Stimulated activated CD4-positive, alpha-beta T cell treated with anti-CD3 and anti-CD28 coated beads, Interleukin-2, amount 100 ng/mL, for 24 hours (primary cell): ENCODE results near the gene GPR148.
A peak's percentile ranks its signal among the peaks of the same experiment; 100 is the strongest.
"Not testable (repeated sequence)": the region's sequence is repeated elsewhere in the genome, so short reads cannot be mapped to it uniquely, and the experiment has no call there.

Source experiments
- DNase-seq, 2 donors: peaks; one replicate each; pipeline ENCODE4 v3.0.0-alpha.2; 2020

Gene GPR148, protein sequence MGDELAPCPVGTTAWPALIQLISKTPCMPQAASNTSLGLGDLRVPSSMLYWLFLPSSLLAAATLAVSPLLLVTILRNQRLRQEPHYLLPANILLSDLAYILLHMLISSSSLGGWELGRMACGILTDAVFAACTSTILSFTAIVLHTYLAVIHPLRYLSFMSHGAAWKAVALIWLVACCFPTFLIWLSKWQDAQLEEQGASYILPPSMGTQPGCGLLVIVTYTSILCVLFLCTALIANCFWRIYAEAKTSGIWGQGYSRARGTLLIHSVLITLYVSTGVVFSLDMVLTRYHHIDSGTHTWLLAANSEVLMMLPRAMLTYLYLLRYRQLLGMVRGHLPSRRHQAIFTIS

DNA sequence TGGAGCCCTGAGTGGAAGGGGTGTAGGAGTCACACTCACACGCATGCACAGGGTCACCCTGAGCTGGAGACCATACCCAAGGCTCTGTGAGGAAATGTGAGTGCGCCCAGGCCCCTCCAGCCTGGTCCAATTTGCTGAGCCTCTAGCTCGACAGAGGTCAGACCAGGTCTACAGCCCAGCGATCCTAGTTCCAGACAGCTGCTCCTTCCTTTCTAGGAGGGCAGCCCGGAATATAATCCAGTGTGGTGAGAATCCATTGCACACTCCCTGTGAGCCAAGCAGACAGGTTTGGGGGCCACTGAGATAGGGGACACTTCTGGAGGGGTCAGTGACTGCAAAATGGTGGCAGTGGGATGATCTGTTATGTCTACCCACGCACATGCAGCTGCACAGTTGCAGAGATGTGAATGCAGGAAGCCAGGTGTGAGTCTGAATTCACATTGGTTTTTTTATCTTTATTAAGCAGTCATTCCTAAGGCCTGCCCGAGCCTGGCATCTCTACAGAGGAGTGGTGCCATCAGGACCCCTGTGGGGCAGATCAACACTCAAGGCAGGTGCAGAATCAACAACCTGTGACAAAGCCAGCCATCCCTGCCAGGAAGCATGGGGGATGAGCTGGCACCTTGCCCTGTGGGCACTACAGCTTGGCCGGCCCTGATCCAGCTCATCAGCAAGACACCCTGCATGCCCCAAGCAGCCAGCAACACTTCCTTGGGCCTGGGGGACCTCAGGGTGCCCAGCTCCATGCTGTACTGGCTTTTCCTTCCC lies at the start of gene GPR148:
TSS of gene GPR148 (plus strand) at position 522 of the 768 bp plus-strand sequence. CDS start at position 604, 82 bp downstream.
- no peak for DNase-seq

- DNase-seq, result not testable (repeated sequence)
Observed at GRCh38 chr2:130692041-130692770, 36.7 kb upstream of the GPR148 start.

DNA sequence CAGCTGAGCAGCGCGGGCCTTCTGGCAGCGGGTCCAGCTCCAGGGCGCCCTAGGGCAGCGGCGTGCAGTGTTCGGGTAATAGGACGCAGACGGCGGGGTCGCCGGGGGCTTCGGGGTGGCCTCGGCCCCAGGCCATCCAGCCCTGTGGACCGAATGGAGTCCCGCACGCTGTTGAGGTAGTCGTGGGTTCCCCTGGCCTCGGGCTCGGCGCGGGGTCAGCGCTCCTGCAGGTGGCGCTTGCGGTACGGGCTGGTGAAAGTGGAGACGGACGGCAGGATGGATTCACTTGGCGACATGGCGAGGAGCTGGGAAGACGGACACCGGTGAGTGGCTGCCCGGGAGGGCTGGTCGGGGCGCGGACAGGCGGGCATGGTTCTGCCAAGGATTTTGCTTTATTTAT lies 35.4 kb upstream of the GPR148 start:
- peak in 1 of 2 donors; percentile 46 for DNase-seq

GRCh38 chr2:130703250-130703649 lies 25.6 kb upstream of the GPR148 start:
- DNase-seq, result not testable (repeated sequence)

DNA sequence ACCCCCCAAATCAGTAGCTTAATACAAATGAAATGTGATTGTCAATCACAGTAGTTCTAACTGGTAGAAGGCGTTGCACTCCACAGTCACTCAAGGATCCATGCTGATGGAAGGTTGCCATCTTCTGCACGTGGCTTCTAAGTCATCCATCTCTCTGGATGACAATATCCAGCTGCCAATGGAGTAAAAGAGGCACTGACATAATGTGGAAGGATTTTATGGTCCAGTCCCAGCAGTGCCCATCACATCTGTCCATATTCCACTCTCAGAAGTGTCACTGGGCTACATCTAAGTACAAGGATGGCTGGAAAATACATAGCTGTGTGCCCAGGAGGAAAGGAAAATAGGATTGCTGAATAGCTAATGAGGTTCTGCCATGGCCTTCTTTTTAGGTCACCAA lies 14.1 kb upstream of the GPR148 start:
- not testable (repeated sequence) for DNase-seq

GRCh38 chr2:130720036-130720435 lies 8.8 kb upstream of the GPR148 start:
- no peak for DNase-seq

DNA sequence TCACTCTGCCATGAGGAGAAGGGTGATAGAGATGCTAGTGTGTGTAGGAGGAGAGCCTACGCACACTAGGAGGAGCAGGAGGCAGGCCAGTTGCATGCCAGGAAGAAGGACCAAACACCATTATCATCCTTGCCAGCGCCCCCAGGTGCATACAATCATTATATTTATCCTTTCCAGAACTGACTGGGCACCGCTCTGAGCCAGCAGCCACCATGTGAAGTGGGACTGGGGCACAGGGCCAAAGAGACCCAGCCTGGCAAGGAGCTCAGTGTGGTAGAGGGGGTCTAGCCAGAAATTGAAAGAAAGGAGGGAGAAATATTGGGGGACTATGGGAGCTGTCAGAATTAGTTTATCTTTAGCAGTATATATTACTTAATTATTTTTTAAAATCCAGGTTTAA lies 8.3 kb upstream of the GPR148 start:
- DNase-seq, result no peak

- DNase-seq, result no peak
Observed at GRCh38 chr2:130724455-130724854, 4.4 kb upstream of the GPR148 start.

GRCh38 chr2:130726614-130727180 lies 2.2 kb upstream of the GPR148 start:
- no peak for DNase-seq

DNA sequence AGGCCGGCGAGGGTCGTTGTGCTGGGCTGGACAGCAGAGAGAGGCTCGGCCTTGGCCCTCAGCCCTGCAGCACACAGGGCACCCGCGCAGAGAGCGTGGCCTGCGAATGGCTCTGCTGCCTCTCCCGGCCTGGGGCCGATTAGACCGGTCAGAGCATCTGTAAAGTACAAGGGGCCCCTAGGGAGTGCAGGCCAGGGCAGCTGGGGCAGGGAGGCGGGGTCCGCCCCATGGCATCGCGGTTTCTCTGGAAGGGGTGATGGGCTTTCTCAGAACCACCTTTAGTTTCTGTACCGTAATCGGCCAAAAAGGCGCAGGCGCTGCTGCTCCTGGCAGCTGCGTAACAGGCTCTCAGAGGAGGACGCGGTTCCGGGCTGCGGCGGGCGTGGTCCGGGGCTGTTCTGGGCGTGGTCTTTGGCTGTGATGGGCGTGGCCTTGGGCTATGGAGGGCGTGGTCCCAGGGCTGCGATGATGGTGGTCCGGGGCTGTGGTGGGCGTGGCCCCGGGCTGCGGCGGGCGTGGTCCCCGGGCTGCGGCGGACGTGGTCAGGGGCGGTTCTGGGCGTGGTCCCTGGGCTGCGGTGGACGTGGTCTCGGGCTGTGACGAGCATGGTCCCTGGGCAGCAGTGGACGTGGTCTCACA lies 1.5 kb upstream of the GPR148 start:
- peak; percentile 89 for DNase-seq

GRCh38 chr2:130728007-130728454 lies 839 bp upstream of the GPR148 start:
- DNase-seq, result peak; percentile 26 to 43

DNA sequence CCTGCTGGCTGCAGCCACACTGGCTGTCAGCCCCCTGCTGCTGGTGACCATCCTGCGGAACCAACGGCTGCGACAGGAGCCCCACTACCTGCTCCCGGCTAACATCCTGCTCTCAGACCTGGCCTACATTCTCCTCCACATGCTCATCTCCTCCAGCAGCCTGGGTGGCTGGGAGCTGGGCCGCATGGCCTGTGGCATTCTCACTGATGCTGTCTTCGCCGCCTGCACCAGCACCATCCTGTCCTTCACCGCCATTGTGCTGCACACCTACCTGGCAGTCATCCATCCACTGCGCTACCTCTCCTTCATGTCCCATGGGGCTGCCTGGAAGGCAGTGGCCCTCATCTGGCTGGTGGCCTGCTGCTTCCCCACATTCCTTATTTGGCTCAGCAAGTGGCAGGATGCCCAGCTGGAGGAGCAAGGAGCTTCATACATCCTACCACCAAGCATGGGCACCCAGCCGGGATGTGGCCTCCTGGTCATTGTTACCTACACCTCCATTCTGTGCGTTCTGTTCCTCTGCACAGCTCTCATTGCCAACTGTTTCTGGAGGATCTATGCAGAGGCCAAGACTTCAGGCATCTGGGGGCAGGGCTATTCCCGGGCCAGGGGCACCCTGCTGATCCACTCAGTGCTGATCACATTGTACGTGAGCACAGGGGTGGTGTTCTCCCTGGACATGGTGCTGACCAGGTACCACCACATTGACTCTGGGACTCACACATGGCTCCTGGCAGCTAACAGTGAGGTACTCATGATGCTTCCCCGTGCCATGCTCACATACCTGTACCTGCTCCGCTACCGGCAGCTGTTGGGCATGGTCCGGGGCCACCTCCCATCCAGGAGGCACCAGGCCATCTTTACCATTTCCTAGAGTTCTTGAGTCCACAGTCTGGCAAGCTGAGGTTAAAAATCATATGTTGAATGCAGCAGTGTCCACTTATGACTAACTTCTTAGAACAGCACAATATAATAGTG lies 741 bp downstream of the GPR148 start:
- DNase-seq, result no peak

GRCh38 chr2:130732257-130732656 lies 3.4 kb downstream of the GPR148 start:
- DNase-seq, result not testable (repeated sequence)

GRCh38 chr2:130735200-130735599 lies 6.3 kb downstream of the GPR148 start:
- DNase-seq, result no peak

DNA sequence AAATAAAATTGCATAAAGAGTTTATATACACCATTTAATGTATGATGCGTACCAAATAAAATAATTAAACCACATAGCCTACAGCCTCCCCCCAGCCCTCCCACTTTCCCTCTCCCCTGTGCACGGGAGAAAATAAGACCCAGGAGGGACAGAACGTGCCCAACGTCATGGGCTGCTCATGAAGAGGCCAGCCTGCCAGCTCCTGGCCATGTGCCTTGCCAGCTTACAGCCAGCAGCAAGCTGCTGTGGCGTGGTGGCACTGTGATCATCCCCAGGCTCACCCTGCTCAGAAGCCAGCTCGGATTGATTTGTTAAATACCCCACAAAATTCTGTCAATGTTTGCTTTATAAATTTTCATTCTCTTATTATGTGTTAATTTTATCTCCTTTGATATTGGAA lies 7.6 kb downstream of the GPR148 start:
- no peak for DNase-seq

DNA sequence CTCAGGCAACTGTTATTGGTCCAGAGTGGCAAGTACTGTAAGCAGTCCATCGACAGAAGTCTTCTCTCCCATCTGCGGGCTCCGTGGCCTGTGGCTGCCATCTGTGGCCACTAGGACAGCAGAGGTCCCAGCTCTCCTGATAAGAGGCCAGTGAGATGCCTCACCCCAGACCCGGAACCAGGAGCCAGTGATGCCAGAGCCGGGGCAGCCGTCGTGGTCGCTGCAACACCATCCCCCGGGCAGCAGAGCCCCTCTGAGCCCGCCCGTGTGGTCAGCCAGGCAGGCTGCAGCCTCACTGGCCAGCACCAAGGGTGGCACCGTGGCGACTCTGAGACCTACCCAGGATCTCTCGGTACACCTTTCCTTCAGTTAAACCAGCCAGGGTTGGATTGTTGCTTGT lies 8.7 kb downstream of the GPR148 start:
- DNase-seq, result no peak

DNA sequence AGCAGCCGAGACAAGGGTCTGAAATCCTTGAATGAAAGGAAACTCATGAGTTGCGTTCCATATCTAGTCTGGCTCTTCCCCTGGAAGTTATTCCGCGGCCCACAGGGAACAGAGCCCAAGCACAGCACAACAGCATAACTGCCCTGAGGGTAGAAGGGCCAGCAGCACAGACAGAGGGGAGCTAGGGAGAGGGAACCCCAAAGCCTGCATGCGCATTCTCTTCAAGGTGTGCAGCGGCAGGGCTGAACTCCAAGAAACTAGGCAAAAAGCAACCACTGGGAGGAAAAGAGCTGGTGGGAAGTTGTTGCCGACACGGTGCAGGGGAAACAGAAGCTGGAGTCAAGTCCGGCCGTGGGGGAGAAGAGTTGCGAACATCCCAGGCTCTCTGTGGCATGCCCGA lies 11.8 kb downstream of the GPR148 start:
- DNase-seq, result no peak

GRCh38 chr2:130743278-130743677 lies 14.4 kb downstream of the GPR148 start:
- no peak for DNase-seq

- no peak for DNase-seq
Observed at GRCh38 chr2:130744287-130745117, 15.6 kb downstream of the GPR148 start.

- DNase-seq, result no peak
Observed at GRCh38 chr2:130749078-130749477, 20.2 kb downstream of the GPR148 start.
